Stimulated activated CD4-positive, alpha-beta T cell treated with anti-CD3 and anti-CD28 coated beads, Interleukin-1b, Interleukin-23, amount 100 ng/mL, for 24 hours (primary cell): Measurements from ENCODE around the gene PLA2G5.

Experiments used
- DNase-seq, 4 experiments: peaks; one replicate each; pipeline ENCODE4 v3.0.0-alpha.2; 2020; ENCODE audit warnings: low read depth in 4 of 4, low spot score in 1 of 4

The PLA2G5 gene

GRCh38 chr1:20063861-20064292 lies 6.1 kb upstream of the PLA2G5 start:
- DNase-seq = no peak

- DNase-seq = no peak
Measured at GRCh38 chr1:20068722-20069121, 1.3 kb upstream of the PLA2G5 start.

GRCh38 chr1:20070357-20070756 lies 363 bp downstream of the PLA2G5 start:
- no peak for DNase-seq

- DNase-seq = no peak
Measured at GRCh38 chr1:20071416-20071815, 1.4 kb downstream of the PLA2G5 start.

- DNase-seq = no peak
Measured at GRCh38 chr1:20072771-20073170, 2.8 kb downstream of the PLA2G5 start.

- no peak for DNase-seq
Measured at GRCh38 chr1:20073256-20073655, 3.3 kb downstream of the PLA2G5 start.

GRCh38 chr1:20074055-20074724 lies 4.2 kb downstream of the PLA2G5 start:
- DNase-seq = no peak

GRCh38 chr1:20074725-20075171 lies 4.8 kb downstream of the PLA2G5 start:
- no peak for DNase-seq

GRCh38 chr1:20075345-20075744 lies 5.4 kb downstream of the PLA2G5 start:
- no peak for DNase-seq

GRCh38 chr1:20076223-20076622 lies 6.2 kb downstream of the PLA2G5 start:
- no peak for DNase-seq

GRCh38 chr1:20076710-20077461 lies 6.9 kb downstream of the PLA2G5 start:
- no peak for DNase-seq

- no peak for DNase-seq
Measured at GRCh38 chr1:20078171-20078651, 8.2 kb downstream of the PLA2G5 start.

- no peak for DNase-seq
Measured at GRCh38 chr1:20078711-20079110, 8.7 kb downstream of the PLA2G5 start.

GRCh38 chr1:20079661-20080305 lies 9.8 kb downstream of the PLA2G5 start:
- no peak for DNase-seq

- DNase-seq = no peak
Measured at GRCh38 chr1:20080441-20081352, 10.7 kb downstream of the PLA2G5 start.

GRCh38 chr1:20081353-20081810 lies 11.4 kb downstream of the PLA2G5 start:
- no peak for DNase-seq

- no peak for DNase-seq
Measured at GRCh38 chr1:20082772-20083171, 12.8 kb downstream of the PLA2G5 start.

- DNase-seq = no peak
Measured at GRCh38 chr1:20083178-20083944, 13.4 kb downstream of the PLA2G5 start.

- DNase-seq = no peak
Measured at GRCh38 chr1:20086800-20087199, 16.8 kb downstream of the PLA2G5 start.

GRCh38 chr1:20087668-20088067 lies 17.7 kb downstream of the PLA2G5 start:
- DNase-seq = no peak
